Measurements from ENCODE around the gene PBRM1. TPM values are rescaled to one million over a fixed set of nuclear protein-coding genes. Genes with fewer than 3 reads are reported as not detected.

PBRM1 gene
- total RNA-seq, 1 donor from 2014 or later = 116 TPM

DNA sequence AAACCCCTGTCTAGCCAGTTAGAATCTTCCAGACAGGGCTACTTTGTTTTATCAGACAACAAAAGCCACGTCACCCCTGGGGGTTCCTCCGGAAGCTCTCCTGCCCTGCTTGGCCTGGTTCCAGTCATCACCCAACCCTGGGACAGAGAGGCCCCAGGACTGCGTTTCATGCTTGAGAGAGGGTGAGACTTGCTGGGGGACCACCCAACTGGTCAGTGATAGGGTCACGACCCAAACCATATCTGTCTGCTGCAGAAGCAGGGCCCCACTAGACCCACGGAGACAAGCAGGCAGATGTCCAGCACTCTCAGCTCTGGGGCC lies 153.2 kb downstream of the PBRM1 start:
- no peaks in the 10 kb centered on the region for H3K27me3 ChIP-seq
- H3K27ac ChIP-seq = no peak overlapping the region
- H3K9me3 Mint-ChIP-seq = no peaks in the 10 kb centered on the region
- DNase-seq (ENCODE audit: low spot score) = peak; percentile 47
- peaks cover 10% of the 10 kb centered on the region for H3K27me3 Mint-ChIP-seq (ENCODE audit: insufficient read depth, low read depth)
- H4K20me1 ChIP-seq (ENCODE audit: low read depth) = peaks cover 53% of the 10 kb centered on the region
- peaks cover 1% of the 10 kb centered on the region for H3K36me3 Mint-ChIP-seq
- H3K4me3 Mint-ChIP-seq = peak overlapping the region; percentile 88
- H3K4me3 ChIP-seq = peak overlapping the region; percentile 94
- no peaks in the 10 kb centered on the region for H3K9me3 ChIP-seq (ENCODE audit: low read depth)
- H3K9ac ChIP-seq = peak overlapping the region; percentile 64
- H3K4me1 Mint-ChIP-seq = peaks cover 32% of the 10 kb centered on the region
- no peaks in the 10 kb centered on the region for H3K36me3 ChIP-seq
- H3K79me2 ChIP-seq (ENCODE audit: low read depth) = peaks cover 48% of the 10 kb centered on the region
- peak overlapping the region; percentile 88 for H3K4me2 ChIP-seq
- H2AFZ ChIP-seq (replicated peaks) = no peak overlapping the region
- TF ChIP-seq EZH2phosphoT487 (IDR thresholded peaks at IDR 0.05) (no peak), EZH2 (IDR thresholded peaks at IDR 0.05) (no peak)
- TF ChIP-seq, protein P1, sequence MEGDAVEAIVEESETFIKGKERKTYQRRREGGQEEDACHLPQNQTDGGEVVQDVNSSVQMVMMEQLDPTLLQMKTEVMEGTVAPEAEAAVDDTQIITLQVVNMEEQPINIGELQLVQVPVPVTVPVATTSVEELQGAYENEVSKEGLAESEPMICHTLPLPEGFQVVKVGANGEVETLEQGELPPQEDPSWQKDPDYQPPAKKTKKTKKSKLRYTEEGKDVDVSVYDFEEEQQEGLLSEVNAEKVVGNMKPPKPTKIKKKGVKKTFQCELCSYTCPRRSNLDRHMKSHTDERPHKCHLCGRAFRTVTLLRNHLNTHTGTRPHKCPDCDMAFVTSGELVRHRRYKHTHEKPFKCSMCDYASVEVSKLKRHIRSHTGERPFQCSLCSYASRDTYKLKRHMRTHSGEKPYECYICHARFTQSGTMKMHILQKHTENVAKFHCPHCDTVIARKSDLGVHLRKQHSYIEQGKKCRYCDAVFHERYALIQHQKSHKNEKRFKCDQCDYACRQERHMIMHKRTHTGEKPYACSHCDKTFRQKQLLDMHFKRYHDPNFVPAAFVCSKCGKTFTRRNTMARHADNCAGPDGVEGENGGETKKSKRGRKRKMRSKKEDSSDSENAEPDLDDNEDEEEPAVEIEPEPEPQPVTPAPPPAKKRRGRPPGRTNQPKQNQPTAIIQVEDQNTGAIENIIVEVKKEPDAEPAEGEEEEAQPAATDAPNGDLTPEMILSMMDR (IDR thresholded peaks at IDR 0.05) = no peak
- H3F3A ChIP-seq (ENCODE audit: low read depth) = peaks cover 31% of the 10 kb centered on the region
- H3K4me1 ChIP-seq = peaks cover 27% of the 10 kb centered on the region
- no peak overlapping the region for H3K27ac Mint-ChIP-seq

DNA sequence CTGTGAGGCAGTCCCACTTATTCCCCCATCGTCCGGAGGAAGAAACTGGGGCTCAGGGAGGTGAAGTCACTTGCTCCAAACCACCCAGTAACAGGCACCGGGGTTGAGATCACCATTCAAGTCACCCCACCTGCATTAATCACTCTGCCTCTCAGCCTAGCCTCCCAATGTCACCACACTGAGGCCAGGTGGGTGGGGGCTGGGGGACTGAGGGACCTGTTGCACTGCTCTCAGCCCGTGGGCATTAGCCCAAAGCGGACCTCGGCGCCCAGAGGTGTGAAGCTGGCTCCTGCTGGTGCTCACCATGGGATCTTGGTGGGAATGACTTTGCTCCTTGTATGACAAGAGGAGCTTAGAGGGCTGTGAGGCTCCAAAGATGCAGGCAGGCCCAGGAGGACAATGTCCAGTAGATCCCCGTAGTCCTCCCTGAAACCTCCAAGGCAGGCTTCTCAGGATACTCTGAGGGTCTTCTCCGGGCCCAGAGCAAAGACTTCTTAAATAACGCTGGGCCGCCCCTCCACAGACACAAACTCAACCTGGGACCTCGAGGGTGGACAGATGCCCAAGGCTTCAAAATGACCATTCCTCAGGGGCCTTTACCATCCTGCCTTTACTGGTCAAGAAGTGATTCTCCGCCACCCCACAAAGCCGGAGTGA lies 153.7 kb downstream of the PBRM1 start:
- no peak overlapping the region for H3K9ac ChIP-seq
- peak; percentile 1 for DNase-seq (ENCODE audit: low spot score)

DNA sequence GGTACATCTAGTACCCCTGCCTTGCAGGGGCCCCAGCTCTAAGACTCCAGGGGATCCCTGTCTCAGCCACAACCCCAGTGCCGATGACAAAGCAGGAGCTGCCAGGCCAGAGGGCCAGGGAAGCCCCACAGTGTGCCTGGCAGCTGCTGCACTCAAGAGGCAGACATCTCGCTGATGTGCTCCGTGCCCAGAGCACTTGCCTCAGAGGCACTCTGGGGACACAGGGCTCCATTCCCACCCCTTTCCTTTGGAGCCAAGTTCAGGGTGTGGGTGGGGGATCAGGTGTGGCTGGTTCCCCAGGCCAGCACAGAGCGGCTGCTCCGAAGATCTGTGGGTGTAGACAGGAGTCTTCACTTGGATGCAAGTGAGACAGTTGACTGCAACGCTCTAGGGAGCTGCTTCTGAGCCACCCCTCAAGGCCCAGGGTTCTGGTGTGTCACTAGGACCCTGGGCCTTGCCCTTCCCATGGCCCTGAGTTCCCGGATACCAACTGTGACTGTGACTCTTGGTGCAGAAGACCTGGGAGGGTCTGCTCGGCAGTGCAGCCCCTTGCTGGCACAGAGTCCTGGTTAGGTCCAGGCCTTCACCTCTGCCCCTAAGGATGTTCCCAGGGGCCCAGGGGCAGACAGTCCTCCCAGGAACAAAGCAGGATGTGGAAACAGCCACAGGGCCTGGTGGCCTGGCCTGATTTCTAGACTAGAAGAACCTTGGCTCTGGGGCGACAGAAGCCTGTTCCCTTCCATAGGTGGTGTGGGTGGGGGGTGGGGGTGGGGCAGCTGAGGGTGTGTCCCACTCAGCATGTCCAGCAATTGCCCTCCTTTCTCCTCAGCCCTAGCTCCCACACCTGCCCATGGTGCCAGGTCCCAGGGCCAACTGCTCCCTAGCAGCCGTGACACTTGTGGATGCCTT lies 154.5 kb downstream of the PBRM1 start:
- H3K4me3 Mint-ChIP-seq = no peak overlapping the region

More for the DNA sequence above, 153.7 kb downstream of the PBRM1 start:
- no peaks in the 10 kb centered on the region for H3K9me3 ChIP-seq (ENCODE audit: low read depth)
- Mint-ChIP-seq H3K36me3 (peaks cover 1% of the 10 kb centered on the region), H3K9me3 (no peaks in the 10 kb centered on the region), H3K27ac (no peak overlapping the region), H3K4me1 (peaks cover 33% of the 10 kb centered on the region), H3K4me3 (peak overlapping the region; percentile 88), H3K27me3 (ENCODE audit: insufficient read depth, low read depth) (peaks cover 10% of the 10 kb centered on the region)
- no peaks in the 10 kb centered on the region for H3K36me3 ChIP-seq
- H2AFZ ChIP-seq (replicated peaks) = no peak overlapping the region
- TF ChIP-seq, protein P1 (IDR thresholded peaks at IDR 0.05) = no peak
- TF ChIP-seq EZH2phosphoT487 (IDR thresholded peaks at IDR 0.05) = no peak
- TF ChIP-seq EZH2 (IDR thresholded peaks at IDR 0.05) = no peak
- peaks cover 25% of the 10 kb centered on the region for H3K4me1 ChIP-seq
- H3K4me3 ChIP-seq = peak overlapping the region; percentile 94
- H3K27ac ChIP-seq = no peak overlapping the region
- H3K79me2 ChIP-seq (ENCODE audit: low read depth) = peaks cover 43% of the 10 kb centered on the region
- H3K4me2 ChIP-seq = peak overlapping the region; percentile 88
- peaks cover 29% of the 10 kb centered on the region for H3F3A ChIP-seq (ENCODE audit: low read depth)
- peaks cover 51% of the 10 kb centered on the region for H4K20me1 ChIP-seq (ENCODE audit: low read depth)
- no peaks in the 10 kb centered on the region for H3K27me3 ChIP-seq

More for the DNA sequence above, 154.5 kb downstream of the PBRM1 start:
- Mint-ChIP-seq H3K27me3 (ENCODE audit: insufficient read depth, low read depth) (peaks cover 8% of the 10 kb centered on the region), H3K36me3 (peaks cover 5% of the 10 kb centered on the region), H3K9me3 (no peaks in the 10 kb centered on the region), H3K27ac (no peak overlapping the region), H3K4me1 (peaks cover 38% of the 10 kb centered on the region)
- Histone ChIP-seq H4K20me1 (ENCODE audit: low read depth) (peaks cover 54% of the 10 kb centered on the region), H3K9ac (no peak overlapping the region), H3K4me1 (peaks cover 25% of the 10 kb centered on the region), H2AFZ (replicated peaks) (no peak overlapping the region), H3K9me3 (ENCODE audit: low read depth) (no peaks in the 10 kb centered on the region), H3K27ac (no peak overlapping the region), H3K4me2 (peak overlapping the region; percentile 88), H3K27me3 (no peaks in the 10 kb centered on the region), H3K36me3 (no peaks in the 10 kb centered on the region), H3K4me3 (no peak overlapping the region), H3F3A (ENCODE audit: low read depth) (peaks cover 23% of the 10 kb centered on the region), H3K79me2 (ENCODE audit: low read depth) (peaks cover 40% of the 10 kb centered on the region)
- no peak for TF ChIP-seq EZH2phosphoT487 (IDR thresholded peaks at IDR 0.05)
- TF ChIP-seq, protein P1 (IDR thresholded peaks at IDR 0.05) = no peak
- TF ChIP-seq EZH2 (IDR thresholded peaks at IDR 0.05) = no peak
- DNase-seq (ENCODE audit: low spot score) = peak; percentile 1

All from neural progenitor cell (in vitro differentiated cells).